Spleen (tissue), 7 donors: ENCODE data around the gene ANKRD13A.

Experiments
- POLR2A ChIP-seq, 3 donors: fragments of 450-650 bp; IDR thresholded peaks; one replicate each; pipeline ENCODE4 v1.5.1; 2017; ENCODE audit warnings: antibody characterized with exemption in 3 of 3, mild to moderate bottlenecking in 1 of 3
- TF ChIP-seq, protein P1 (sequence below), 11 experiments: fragments of 200-600 bp in 7 of 11; fragments of 450-650 bp in 4 of 11; sonication (generic) in 4 of 11; IDR thresholded peaks in 8 of 11; conservative IDR thresholded peaks in 3 of 11; 1 replicate in 7 of 11; 2 replicates in 4 of 11; pipeline versions ENCODE4 v1.4.0 to v1.8.0; 2016 to 2021; ENCODE audit warnings: antibody characterized with exemption in 11 of 11, inconsistent platforms in 4 of 11, mild to moderate bottlenecking in 1 of 11
- donor health status: DM: no; HTN: no; CAD: no; lungs with moderate emphysema.
- donor health status: DM: no; HTN: no; CAD: no.
- donor health status: DM: no; HTN: no; CAD: no.

DNA sequence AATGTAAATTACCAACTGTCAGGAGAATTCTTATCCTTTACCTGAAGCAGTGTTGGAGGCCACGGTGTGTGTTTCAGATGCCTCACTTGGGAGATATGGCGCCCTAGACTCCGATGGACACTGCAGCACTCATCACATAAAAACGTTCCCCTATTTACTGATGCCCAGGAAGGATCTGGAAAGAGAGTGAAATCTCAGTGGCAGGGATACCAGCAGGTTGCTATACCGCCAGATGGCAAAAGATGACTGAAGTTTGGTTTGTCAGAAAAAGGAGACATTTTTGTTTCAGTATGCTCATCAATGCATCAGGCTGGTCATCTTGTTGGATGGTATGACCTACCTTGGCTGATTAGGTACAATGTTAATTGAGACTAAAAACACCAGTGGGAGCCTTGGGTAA, 7.6 kb upstream of the ANKRD13A start:
- TF ChIP-seq, protein P1, sequence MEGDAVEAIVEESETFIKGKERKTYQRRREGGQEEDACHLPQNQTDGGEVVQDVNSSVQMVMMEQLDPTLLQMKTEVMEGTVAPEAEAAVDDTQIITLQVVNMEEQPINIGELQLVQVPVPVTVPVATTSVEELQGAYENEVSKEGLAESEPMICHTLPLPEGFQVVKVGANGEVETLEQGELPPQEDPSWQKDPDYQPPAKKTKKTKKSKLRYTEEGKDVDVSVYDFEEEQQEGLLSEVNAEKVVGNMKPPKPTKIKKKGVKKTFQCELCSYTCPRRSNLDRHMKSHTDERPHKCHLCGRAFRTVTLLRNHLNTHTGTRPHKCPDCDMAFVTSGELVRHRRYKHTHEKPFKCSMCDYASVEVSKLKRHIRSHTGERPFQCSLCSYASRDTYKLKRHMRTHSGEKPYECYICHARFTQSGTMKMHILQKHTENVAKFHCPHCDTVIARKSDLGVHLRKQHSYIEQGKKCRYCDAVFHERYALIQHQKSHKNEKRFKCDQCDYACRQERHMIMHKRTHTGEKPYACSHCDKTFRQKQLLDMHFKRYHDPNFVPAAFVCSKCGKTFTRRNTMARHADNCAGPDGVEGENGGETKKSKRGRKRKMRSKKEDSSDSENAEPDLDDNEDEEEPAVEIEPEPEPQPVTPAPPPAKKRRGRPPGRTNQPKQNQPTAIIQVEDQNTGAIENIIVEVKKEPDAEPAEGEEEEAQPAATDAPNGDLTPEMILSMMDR (IDR thresholded peaks at IDR 0.05 in 8 of 11, conservative IDR thresholded peaks at IDR 0.05 in 3 of 11), result no peak
- no peak for TF ChIP-seq POLR2A (IDR thresholded peaks at IDR 0.05)
